ENCODE measurements around the gene CEACAM1.

CEACAM1 gene

GRCh38 chr19:42555801-42556200 lies 27.5 kb upstream of the CEACAM1 start:
- Histone ChIP-seq H2AFZ (ENCODE audit: low read length) (no peak overlapping the region), H4K20me1 (ENCODE audit: insufficient read depth, low read length, poor library complexity, severe bottlenecking) (no peaks in the 10 kb centered on the region), H3F3A (ENCODE audit: low read depth) (no peaks in the 10 kb centered on the region), H3K9me3 (ENCODE audit: insufficient read depth, low read depth, low read length) (no peaks in the 10 kb centered on the region), H3K36me3 (ENCODE audit: insufficient read depth, low read length) (no peaks in the 10 kb centered on the region), H3K27me3 (ENCODE audit: insufficient read depth, low read length, poor library complexity, severe bottlenecking) (no peaks in the 10 kb centered on the region), H3K9me2 (replicated peaks; ENCODE audit: low read depth, low read length) (no peaks in the 10 kb centered on the region), H3K9ac (ENCODE audit: low read depth, low read length, poor library complexity, severe bottlenecking) (no peak overlapping the region), H3K4me2 (ENCODE audit: low read depth, low read length, poor library complexity, severe bottlenecking) (no peak overlapping the region), H3K4me3 (ENCODE audit: low read length, poor library complexity, severe bottlenecking) (no peak overlapping the region), H3K79me2 (ENCODE audit: insufficient read depth, low read length) (no peaks in the 10 kb centered on the region), H3K4me1 (ENCODE audit: insufficient read depth, low read length, poor library complexity, severe bottlenecking) (peaks cover 10% of the 10 kb centered on the region)
- TF ChIP-seq CTCF (conservative IDR thresholded peaks at IDR 0.05; ENCODE audit: low read length) = no peak
- no peak for TF ChIP-seq EZH2phosphoT487 (IDR thresholded peaks at IDR 0.05; ENCODE audit: borderline replicate concordance)

- Histone ChIP-seq H3K27me3 (ENCODE audit: insufficient read depth, low read length, poor library complexity, severe bottlenecking) (no peaks in the 10 kb centered on the region), H3K9ac (ENCODE audit: low read depth, low read length, poor library complexity, severe bottlenecking) (no peak overlapping the region), H2AFZ (ENCODE audit: low read length) (no peak overlapping the region), H3K4me3 (ENCODE audit: low read length, poor library complexity, severe bottlenecking) (no peak overlapping the region), H4K20me1 (ENCODE audit: insufficient read depth, low read length, poor library complexity, severe bottlenecking) (no peaks in the 10 kb centered on the region), H3K4me2 (ENCODE audit: low read depth, low read length, poor library complexity, severe bottlenecking) (no peak overlapping the region), H3F3A (ENCODE audit: low read depth) (no peaks in the 10 kb centered on the region), H3K9me3 (ENCODE audit: insufficient read depth, low read depth, low read length) (no peaks in the 10 kb centered on the region), H3K36me3 (ENCODE audit: insufficient read depth, low read length) (no peaks in the 10 kb centered on the region), H3K9me2 (replicated peaks; ENCODE audit: low read depth, low read length) (no peaks in the 10 kb centered on the region), H3K79me2 (ENCODE audit: insufficient read depth, low read length) (no peaks in the 10 kb centered on the region), H3K4me1 (ENCODE audit: insufficient read depth, low read length, poor library complexity, severe bottlenecking) (peaks cover 10% of the 10 kb centered on the region)
- no peak for TF ChIP-seq EZH2phosphoT487 (IDR thresholded peaks at IDR 0.05; ENCODE audit: borderline replicate concordance)
Observed at GRCh38 chr19:42555317-42555716, 27.0 kb upstream of the CEACAM1 start.

- Histone ChIP-seq H2AFZ (ENCODE audit: low read length) (no peak overlapping the region), H3K9me3 (ENCODE audit: insufficient read depth, low read depth, low read length) (no peaks in the 10 kb centered on the region), H3K9me2 (replicated peaks; ENCODE audit: low read depth, low read length) (no peaks in the 10 kb centered on the region), H3K79me2 (ENCODE audit: insufficient read depth, low read length) (no peaks in the 10 kb centered on the region), H3F3A (ENCODE audit: low read depth) (no peaks in the 10 kb centered on the region), H3K36me3 (ENCODE audit: insufficient read depth, low read length) (no peaks in the 10 kb centered on the region), H3K4me2 (ENCODE audit: low read depth, low read length, poor library complexity, severe bottlenecking) (no peak overlapping the region), H3K4me3 (ENCODE audit: low read length, poor library complexity, severe bottlenecking) (no peak overlapping the region), H4K20me1 (ENCODE audit: insufficient read depth, low read length, poor library complexity, severe bottlenecking) (no peaks in the 10 kb centered on the region), H3K4me1 (ENCODE audit: insufficient read depth, low read length, poor library complexity, severe bottlenecking) (peaks cover 10% of the 10 kb centered on the region), H3K9ac (ENCODE audit: low read depth, low read length, poor library complexity, severe bottlenecking) (no peak overlapping the region), H3K27me3 (ENCODE audit: insufficient read depth, low read length, poor library complexity, severe bottlenecking) (no peaks in the 10 kb centered on the region)
- TF ChIP-seq EZH2phosphoT487 (IDR thresholded peaks at IDR 0.05; ENCODE audit: borderline replicate concordance) (no peak), CTCF (conservative IDR thresholded peaks at IDR 0.05; ENCODE audit: low read length) (no peak)
Observed at GRCh38 chr19:42554046-42554575, 25.8 kb upstream of the CEACAM1 start.
